ENCODE results near the gene HGFAC. TPM values are rescaled to one million over a fixed set of nuclear protein-coding genes. Genes with fewer than 3 reads are reported as not detected.

HGFAC gene
- total and polyA plus RNA-seq, 2 of the 13 experiments (the other 11 are each of a cell fraction or from before 2014, with no cell fraction given), result 8.5 to 63.6 TPM

GRCh38 chr4:3412257-3413020, 29.3 kb upstream of the HGFAC start:
- no peaks in the 10 kb centered on the region for H4K20me1 ChIP-seq (ENCODE audit: insufficient read depth, low read length)
- H3K79me2 ChIP-seq (ENCODE audit: insufficient read depth, low read length), result peaks cover 20% of the 10 kb centered on the region
- intact Hi-C loops (cut with micrococcal nuclease; ENCODE audit: unreplicated experiment) (no loop called here), in situ Hi-C loops (cut with HindIII; ENCODE audit: extremely low pct_ligation_motif_present, low pct_unique_long_range_greater_than_20kb) (no loop called here)
- DNase-seq (ENCODE audit: low spot score), result no peak
- 96% methylated on average over 12 of the region's 24 CpGs for WGBS (ENCODE audit: low lambda C conversion rate)
- no peak overlapping the region for H3K9ac ChIP-seq (ENCODE audit: insufficient read depth, low read depth, low read length)
- no peak overlapping the region for H2AFZ ChIP-seq (ENCODE audit: low read length)
- BruUV-seq (replicated peaks), result no TSS peak
- H3K36me3 ChIP-seq (replicated peaks in 1 of 2; ENCODE audit: control insufficient read depth in 1 of 2, insufficient read depth in 2 of 2, low read length in 2 of 2), result peaks cover 7 to 20% of the 10 kb centered on the region in 2 experiments; a peak in 4 of 5 replicates
- H3K4me1 ChIP-seq (ENCODE audit: insufficient read depth, low read length), result peaks cover 33% of the 10 kb centered on the region
- no peak overlapping the region for H3K27ac ChIP-seq (ENCODE audit: extremely low read length, insufficient read depth, low read length)
- POLR2A ChIA-PET, result no interaction called here
- H3K9me3 ChIP-seq (ENCODE audit: low read length), result no peaks in the 10 kb centered on the region
- no peak overlapping the region for H3K4me3 ChIP-seq (replicated peaks in 1 of 3; ENCODE audit: insufficient read depth in 1 of 3, low read depth in 2 of 3, low read length in 3 of 3)
- no peak for ATAC-seq
- FAIRE-seq, result no peak
- no peaks in the 10 kb centered on the region for H3K27me3 ChIP-seq (ENCODE audit: control insufficient read depth in 1 of 2, insufficient read depth in 2 of 2, low read length in 2 of 2)
- H3K4me2 ChIP-seq (ENCODE audit: low read depth, low read length), result no peak overlapping the region
- CTCF ChIA-PET (ENCODE audit: low intra/inter-chr PET ratio, low total read pairs), result no interaction called here
- TF ChIP-seq PRMT3 (CRISPR knock-in tag; IDR thresholded peaks at IDR 0.05; ENCODE audit: borderline replicate concordance, low read depth), result no peak

DNA sequence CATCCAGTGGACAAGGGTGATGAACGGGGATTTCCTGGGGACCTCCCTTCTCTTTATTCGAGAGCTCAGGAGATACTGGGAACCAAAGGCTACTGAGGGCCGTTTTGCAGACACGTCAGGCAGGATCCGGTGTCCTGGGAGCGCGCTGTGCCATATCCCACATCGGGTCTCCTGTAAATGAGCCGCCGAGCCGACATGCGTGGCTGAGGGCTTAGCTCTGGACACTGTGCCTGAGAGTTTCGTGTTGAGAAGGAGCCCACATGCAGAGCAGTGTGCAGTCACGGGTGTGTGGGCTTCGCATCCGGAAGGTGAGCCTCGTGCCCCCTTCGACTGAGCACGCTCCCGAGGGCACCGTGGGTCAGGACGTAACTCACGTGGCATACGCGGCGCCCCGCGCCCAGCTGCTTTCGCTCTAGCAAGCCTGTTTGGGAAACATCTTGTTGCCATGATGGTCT, 28.5 kb upstream of the HGFAC start:
- ChIA-PET CTCF (ENCODE audit: low intra/inter-chr PET ratio, low total read pairs) (no interaction called here), POLR2A (no interaction called here)
- no peak for DNase-seq (ENCODE audit: low spot score)
- intact Hi-C loops (cut with micrococcal nuclease; ENCODE audit: unreplicated experiment) (no loop called here), in situ Hi-C loops (cut with HindIII; ENCODE audit: extremely low pct_ligation_motif_present, low pct_unique_long_range_greater_than_20kb) (no loop called here)
- no peak overlapping the region for H3K4me2 ChIP-seq (ENCODE audit: low read depth, low read length)
- no peak for ATAC-seq
- no peak overlapping the region for H3K27ac ChIP-seq (ENCODE audit: extremely low read length, insufficient read depth, low read length)
- H4K20me1 ChIP-seq (ENCODE audit: insufficient read depth, low read length), result no peaks in the 10 kb centered on the region
- 96% methylated on average over 22 of the region's 29 CpGs for WGBS (ENCODE audit: low lambda C conversion rate)
- peaks cover 9 to 28% of the 10 kb centered on the region in 2 experiments; a peak in 4 of 5 replicates for H3K36me3 ChIP-seq (replicated peaks in 1 of 2; ENCODE audit: control insufficient read depth in 1 of 2, insufficient read depth in 2 of 2, low read length in 2 of 2)
- no peak overlapping the region for H3K9ac ChIP-seq (ENCODE audit: insufficient read depth, low read depth, low read length)
- TF ChIP-seq PCBP1 (IDR thresholded peaks at IDR 0.05; ENCODE audit: borderline replicate concordance, low read depth, low read length) (no peak), LBX2 (CRISPR knock-in tag; IDR thresholded peaks at IDR 0.05; ENCODE audit: borderline replicate concordance) (no peak)
- no peaks in the 10 kb centered on the region for H3K9me3 ChIP-seq (ENCODE audit: low read length)
- no peaks in the 10 kb centered on the region for H3K27me3 ChIP-seq (ENCODE audit: control insufficient read depth in 1 of 2, insufficient read depth in 2 of 2, low read length in 2 of 2)
- no TSS peak for BruUV-seq (replicated peaks)
- no peak overlapping the region for H3K4me3 ChIP-seq (replicated peaks in 1 of 3; ENCODE audit: insufficient read depth in 1 of 3, low read depth in 2 of 3, low read length in 3 of 3)
- H3K79me2 ChIP-seq (ENCODE audit: insufficient read depth, low read length), result peaks cover 20% of the 10 kb centered on the region
- H2AFZ ChIP-seq (ENCODE audit: low read length), result no peak overlapping the region
- H3K4me1 ChIP-seq (ENCODE audit: insufficient read depth, low read length), result peaks cover 25% of the 10 kb centered on the region
- no peak for FAIRE-seq

Data from HepG2 (cell line).